Activated B cell treated with CpG ODN at 0.5 μM for 24 hours (primary cell): ENCODE measurements around the gene MAJIN. TPM values are rescaled to one million over a fixed set of nuclear protein-coding genes. Genes with fewer than 3 reads are reported as not detected.

Experiments
- ATAC-seq: fragments of 200-7000 bp; cut with Tn5 transposase; one replicate; pipeline ENCODE4 v1.10.0; 2021; ENCODE audit warnings: low read depth, mild to moderate bottlenecking, moderate library complexity
- CTCF ChIA-PET: fragments of 350-600 bp; sonication (Branson Sonifier 250); formaldehyde crosslinking; loops from one replicate; lab custom pipeline; 2021; ENCODE audit warnings: antibody characterized with exemption; lab: Charles Lee
- POLR2A ChIA-PET: fragments of 350-600 bp; sonication (Branson Sonifier 250); formaldehyde crosslinking; loops from one replicate; lab custom pipeline; 2021; ENCODE audit warnings: antibody characterized with exemption; lab: Charles Lee
- DNase-seq: peaks from one replicate; pipeline ENCODE4 v3.0.0; 2022
- H3K27ac Mint-ChIP-seq: one replicate; pipeline ENCODE4 v1.8.0; 2020; ENCODE audit warnings: mixed read lengths
- H3K27me3 Mint-ChIP-seq: one replicate; pipeline ENCODE4 v1.8.0; 2021; ENCODE audit warnings: mixed read lengths
- H3K36me3 Mint-ChIP-seq: one replicate; pipeline ENCODE4 v1.8.0; 2021; ENCODE audit warnings: low read depth, mixed read lengths
- H3K4me1 Mint-ChIP-seq: one replicate; pipeline ENCODE4 v1.8.0; 2021; ENCODE audit warnings: mixed read lengths
- H3K4me3 Mint-ChIP-seq: one replicate; pipeline ENCODE4 v1.8.0; 2020; ENCODE audit warnings: mild to moderate bottlenecking, mixed read lengths
- H3K9me3 Mint-ChIP-seq: one replicate; pipeline ENCODE4 v1.8.0; 2020; ENCODE audit warnings: mixed read lengths
- CTCF ChIP-seq: fragments of 200-600 bp; IDR thresholded peaks from one replicate; pipeline ENCODE4 v1.8.0; 2022; ENCODE audit warnings: antibody characterized with exemption, mild to moderate bottlenecking
- intact Hi-C: fragments of 100-400 bp; cut with micrococcal nuclease; formaldehyde crosslinking; loops from one replicate; pipeline ENCODE4 v1.15.1; 2024
- total RNA-seq: library from RNA; stranded (reverse); gene quantifications from 2 replicates; pipeline ENCODE4 v1.2.3, GENCODE V29; 2022

The MAJIN gene
- total RNA-seq, 1 donor from 2014 or later: 0.20 TPM

- POLR2A ChIA-PET: no interaction called here
- intact Hi-C loops: no loop called here
- ATAC-seq (no peak), DNase-seq (no peak)
- H3K36me3 Mint-ChIP-seq: no peaks in the 10 kb centered on the region
- H3K4me1 Mint-ChIP-seq: peaks cover 6% of the 10 kb centered on the region
- no peaks in the 10 kb centered on the region for H3K9me3 Mint-ChIP-seq
- CTCF ChIA-PET: no interaction called here
- peaks cover 2% of the 10 kb centered on the region for H3K27me3 Mint-ChIP-seq
- H3K4me3 Mint-ChIP-seq: no peak overlapping the region
- H3K27ac Mint-ChIP-seq: no peak overlapping the region
- no peak for TF ChIP-seq CTCF
Measured at GRCh38 chr11:64960719-64961118, 11.2 kb downstream of the MAJIN start.

- intact Hi-C loops: no loop called here
- no peaks in the 10 kb centered on the region for H3K9me3 Mint-ChIP-seq
- no peaks in the 10 kb centered on the region for H3K36me3 Mint-ChIP-seq
- H3K27ac Mint-ChIP-seq: no peak overlapping the region
- DNase-seq (no peak), ATAC-seq (no peak)
- H3K4me3 Mint-ChIP-seq: no peak overlapping the region
- CTCF ChIA-PET: no interaction called here
- H3K27me3 Mint-ChIP-seq: peaks cover 2% of the 10 kb centered on the region
- H3K4me1 Mint-ChIP-seq: peaks cover 6% of the 10 kb centered on the region
- TF ChIP-seq CTCF: no peak
- POLR2A ChIA-PET: interaction anchor here (0.7 kb wide), 1 partner anchor 248 kb away, joined by 5 read pairs; no protein-coding TSS in a partner anchor
Measured at GRCh38 chr11:64959498-64959897, 12.4 kb downstream of the MAJIN start.

- CTCF ChIA-PET: no interaction called here
- Mint-ChIP-seq H3K27ac (no peak overlapping the region), H3K27me3 (peaks cover 6% of the 10 kb centered on the region), H3K9me3 (no peaks in the 10 kb centered on the region), H3K36me3 (no peaks in the 10 kb centered on the region), H3K4me3 (no peak overlapping the region), H3K4me1 (no peaks in the 10 kb centered on the region)
- ATAC-seq (no peak), DNase-seq (no peak)
- intact Hi-C loops: loop anchor here (2.0 kb wide), 1 partner anchor 15 kb away; no protein-coding TSS in a partner anchor
- TF ChIP-seq CTCF: no peak
- POLR2A ChIA-PET: no interaction called here
Measured at GRCh38 chr11:64954201-64954600, 17.7 kb downstream of the MAJIN start.

- Mint-ChIP-seq H3K27me3 (peaks cover 6% of the 10 kb centered on the region), H3K36me3 (no peaks in the 10 kb centered on the region), H3K9me3 (no peaks in the 10 kb centered on the region), H3K4me1 (no peaks in the 10 kb centered on the region), H3K27ac (no peak overlapping the region), H3K4me3 (no peak overlapping the region)
- ChIA-PET POLR2A (no interaction called here), CTCF (no interaction called here)
- DNase-seq: no peak
- intact Hi-C loops: no loop called here
- no peak for ATAC-seq
- TF ChIP-seq CTCF: no peak
Measured at GRCh38 chr11:64951529-64951928, 20.4 kb downstream of the MAJIN start.

- ChIA-PET CTCF (no interaction called here), POLR2A (no interaction called here)
- Mint-ChIP-seq H3K27me3 (peaks cover 9% of the 10 kb centered on the region), H3K27ac (no peak overlapping the region), H3K4me1 (no peaks in the 10 kb centered on the region), H3K36me3 (no peaks in the 10 kb centered on the region), H3K4me3 (no peak overlapping the region), H3K9me3 (no peaks in the 10 kb centered on the region)
- intact Hi-C loops: no loop called here
- no peak for TF ChIP-seq CTCF
- no peak for ATAC-seq
- DNase-seq: no peak
Measured at GRCh38 chr11:64947208-64947814, 24.6 kb downstream of the MAJIN start.
